Retinal pigment epithelial cell (primary cell): Measurements from ENCODE around the gene PHKG2.

ENCODE experiments used
- DNase-seq: peaks from one replicate; pipeline ENCODE4 v3.0.0-alpha.2; 2010; ENCODE audit warnings: low read depth
- H3K4me3 ChIP-seq: 2 replicates; pipeline ENCODE4 v1.5.1; 2011; ENCODE audit warnings: mild to moderate bottlenecking, low read length, control low read depth, moderate library complexity
- CTCF ChIP-seq: conservative IDR thresholded peaks from 2 replicates; pipeline ENCODE4 v1.5.1; 2011; ENCODE audit warnings: low read depth, low read length, control low read depth, inconsistent platforms

Gene PHKG2

GRCh38 chr16:30782486-30783279 is 34.5 kb downstream of the PHKG2 start:
- TF ChIP-seq CTCF = no peak
- no peak for DNase-seq
- H3K4me3 ChIP-seq = no peak overlapping the region

- TF ChIP-seq CTCF = no peak
- H3K4me3 ChIP-seq = no peak overlapping the region
- DNase-seq = no peak
Measured at GRCh38 chr16:30783280-30784109, 35.3 kb downstream of the PHKG2 start.

- DNase-seq = no peak
- no peak for TF ChIP-seq CTCF
- H3K4me3 ChIP-seq = no peak overlapping the region
Measured at GRCh38 chr16:30784215-30784614, 36.0 kb downstream of the PHKG2 start.

- H3K4me3 ChIP-seq = peak overlapping the region; percentile 93
- no peak for DNase-seq
- TF ChIP-seq CTCF = no peak
Measured at GRCh38 chr16:30785126-30786106, 37.2 kb downstream of the PHKG2 start.

GRCh38 chr16:30786115-30786935 is 38.1 kb downstream of the PHKG2 start:
- no peak for DNase-seq
- H3K4me3 ChIP-seq = peak overlapping the region; percentile 93
- TF ChIP-seq CTCF = no peak

GRCh38 chr16:30786936-30787612 is 38.8 kb downstream of the PHKG2 start, which contains the start of gene ZNF629:
ZNF629 (minus strand) TSS chr16:30787205; CDS start chr16:30784482, 2,723 bp downstream.
- no peak for TF ChIP-seq CTCF
- peak within 1 kb of the TSS; percentile 93 for H3K4me3 ChIP-seq
- no peak for DNase-seq
